HepG2 (cell line): ENCODE results near the gene HOXC10. TPM values are rescaled to one million over a fixed set of nuclear protein-coding genes. Genes with fewer than 3 reads are reported as not detected.

Experiments used
- DR1 ChIP-seq: sonication (generic); formaldehyde crosslinking; IDR thresholded peaks from 2 replicates; pipeline ENCODE4 v1.8.0; 2021; ENCODE audit warnings: mild to moderate bottlenecking, missing genetic modification reagents, inconsistent platforms
- FOSL2 ChIP-seq: sonication (generic); formaldehyde crosslinking; IDR thresholded peaks from 2 replicates; pipeline ENCODE4 v1.4.0; 2020; ENCODE audit warnings: missing genetic modification reagents
- FOXA1 ChIP-seq, 2 experiments: fragments of 450-650 bp in 1 of 2; sonication (generic) in 1 of 2; formaldehyde crosslinking in 1 of 2; IDR thresholded peaks; 2 replicates each; pipeline versions ENCODE4 v1.4.0 to v1.6.1; 2016 to 2020; ENCODE audit warnings: missing genetic modification reagents in 1 of 2
- HMG20A ChIP-seq: IDR thresholded peaks from 2 replicates; pipeline ENCODE4 v1.6.1; 2016; ENCODE audit warnings: borderline replicate concordance
- POLR2G ChIP-seq: fragments of 200-400 bp; formaldehyde crosslinking; IDR thresholded peaks from 2 replicates; pipeline ENCODE4 v1.6.1; 2018; ENCODE audit warnings: mild to moderate bottlenecking, low read depth, low read length, moderate library complexity
- RARA ChIP-seq: IDR thresholded peaks from 2 replicates; pipeline ENCODE4 v1.6.1; 2016; ENCODE audit warnings: missing genetic modification reagents, missing compliant biosample characterization
- TBX2 ChIP-seq: sonication (generic); formaldehyde crosslinking; IDR thresholded peaks from 2 replicates; pipeline ENCODE4 v1.5.0; 2020; ENCODE audit warnings: missing genetic modification reagents, mild to moderate bottlenecking, borderline replicate concordance
- YEATS2 ChIP-seq: sonication (generic); formaldehyde crosslinking; IDR thresholded peaks from 2 replicates; pipeline ENCODE4 v1.4.0; 2020; ENCODE audit warnings: missing genetic modification reagents, borderline replicate concordance
- ZMYM2 ChIP-seq: sonication (generic); formaldehyde crosslinking; IDR thresholded peaks from 2 replicates; pipeline ENCODE4 v1.8.0; 2022; ENCODE audit warnings: mild to moderate bottlenecking, missing genetic modification reagents
- ZNF282 ChIP-seq: fragments of 450-650 bp; IDR thresholded peaks from 2 replicates; pipeline ENCODE4 v1.6.1; 2018; ENCODE audit not compliant: partially characterized antibody
- ZNF496 ChIP-seq: sonication (generic); formaldehyde crosslinking; IDR thresholded peaks from 2 replicates; pipeline ENCODE4 v1.8.1; 2023; ENCODE audit warnings: mild to moderate bottlenecking, moderate library complexity, missing genetic modification reagents; ENCODE audit not compliant: insufficient replicate concordance
- ZNF543 ChIP-seq: sonication (generic); formaldehyde crosslinking; IDR thresholded peaks from 2 replicates; pipeline ENCODE4 v1.4.0; 2020; ENCODE audit warnings: mild to moderate bottlenecking, missing genetic modification reagents
- ZNF709 ChIP-seq: sonication (generic); formaldehyde crosslinking; IDR thresholded peaks from 2 replicates; pipeline ENCODE4 v1.5.0; 2020; ENCODE audit warnings: mild to moderate bottlenecking, missing genetic modification reagents
- ZNF768 ChIP-seq: sonication (generic); formaldehyde crosslinking; IDR thresholded peaks from 2 replicates; pipeline ENCODE4 v1.4.0; 2020; ENCODE audit warnings: missing genetic modification reagents
- polyA plus RNA-seq, 8 experiments: library from polyadenylated mRNA; depleted of rRNA in 3 of 8; stranded (reverse) in 7 of 8; unstranded in 1 of 8; fragments of >200 nt; fragmentation: Illumina TruSeq in 4 of 8; extraction: Trizol in 4 of 8; gene quantifications; 2 replicates each; pipeline versions ENCODE4 v1.2.1 to v1.2.3, GENCODE V29; 2011 to 2016; ENCODE audit warnings: low read depth in 4 of 8, missing spikeins in 1 of 8, mixed read lengths in 1 of 8; ENCODE audit not compliant: insufficient read depth in 1 of 8
- total RNA-seq, 5 experiments: library from RNA; depleted of rRNA; stranded (reverse); fragments of >200 nt; fragmentation: Illumina TruSeq; extraction: Trizol; gene quantifications; 2 replicates each; pipeline ENCODE4 v1.2.3, GENCODE V29; 2016; ENCODE audit warnings: low read depth in 1 of 5
- TF ChIP-seq, protein P1 (sequence below): sonication (generic); formaldehyde crosslinking; IDR thresholded peaks from 2 replicates; pipeline ENCODE4 v1.4.0; 2020; ENCODE audit warnings: missing genetic modification reagents
- TF ChIP-seq, protein P2 (sequence below): sonication (generic); formaldehyde crosslinking; IDR thresholded peaks from 2 replicates; pipeline ENCODE4 v1.4.0; 2020; ENCODE audit warnings: low read depth, missing genetic modification reagents
- TF ChIP-seq, protein P3 (sequence below): sonication (generic); formaldehyde crosslinking; IDR thresholded peaks from 2 replicates; pipeline ENCODE4 v1.4.0; 2020; ENCODE audit warnings: missing genetic modification reagents, borderline replicate concordance

HOXC10 gene
- total and polyA plus RNA-seq, 2 of the 13 experiments (the other 11 are each of a cell fraction or from before 2014, with no cell fraction given): not detected

DNA sequence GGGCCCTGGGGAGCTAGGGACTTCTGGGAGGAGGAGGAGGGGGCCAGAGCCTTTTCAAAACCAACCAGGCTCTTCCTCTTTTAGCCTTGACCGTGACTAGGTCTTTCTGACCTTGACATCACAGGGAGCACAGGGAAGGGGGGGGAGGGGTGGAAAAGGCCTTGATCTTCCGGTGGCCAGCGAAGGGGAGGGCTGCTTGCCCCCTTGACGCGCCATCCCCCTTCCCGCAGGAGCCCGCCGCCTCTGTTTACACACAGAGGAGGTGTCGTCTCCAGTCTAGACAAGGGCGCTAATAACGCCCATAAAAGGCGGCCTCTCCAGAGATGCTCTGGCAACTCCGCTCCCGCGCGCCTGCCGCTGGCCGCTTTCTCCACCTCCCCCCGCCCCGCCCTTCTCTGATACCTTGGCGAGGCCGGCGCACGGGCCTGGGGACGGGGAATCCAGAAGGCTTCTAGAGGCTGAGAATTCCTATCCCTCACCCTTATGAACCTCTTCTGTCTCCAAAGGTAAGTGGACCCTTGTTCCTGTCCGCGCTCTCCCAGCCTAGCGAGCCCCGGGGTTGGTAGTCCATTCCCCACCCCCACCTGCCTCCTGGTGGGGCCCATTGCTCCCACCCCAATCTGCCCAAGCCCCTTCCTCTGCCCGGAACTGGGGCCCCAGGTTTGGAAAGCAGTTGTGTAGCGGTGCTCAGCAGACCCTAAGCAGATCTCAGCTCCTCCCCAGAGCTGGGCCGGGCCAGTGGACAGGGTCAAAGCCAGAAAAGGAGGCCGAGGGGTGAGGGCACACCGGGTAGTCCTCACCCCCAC lies 35.1 kb upstream of the HOXC10 start (continued):
- TF ChIP-seq FOXA1 (IDR thresholded peaks at IDR 0.05) (no peak), FOXA1 (CRISPR knock-in tag; IDR thresholded peaks at IDR 0.05) (peak; percentile 57), RARA (CRISPR knock-in tag) (peak; percentile 84), ZNF709 (CRISPR knock-in tag) (no peak), ZNF282 (no peak), ZMYM2 (CRISPR knock-in tag) (no peak), ZNF543 (CRISPR knock-in tag) (no peak), HMG20A (CRISPR knock-in tag) (no peak), YEATS2 (CRISPR knock-in tag) (no peak), TBX2 (CRISPR knock-in tag) (no peak), POLR2G (no peak), ZNF768 (CRISPR knock-in tag) (0 out of 2 replicates have a peak, but pooled peaks have one; percentile 10), DR1 (CRISPR knock-in tag) (no peak), ZNF496 (CRISPR knock-in tag) (no peak), FOSL2 (CRISPR knock-in tag) (peak; percentile 16; the same call in 1 of the 2 replicates)
- TF ChIP-seq, protein P1, sequence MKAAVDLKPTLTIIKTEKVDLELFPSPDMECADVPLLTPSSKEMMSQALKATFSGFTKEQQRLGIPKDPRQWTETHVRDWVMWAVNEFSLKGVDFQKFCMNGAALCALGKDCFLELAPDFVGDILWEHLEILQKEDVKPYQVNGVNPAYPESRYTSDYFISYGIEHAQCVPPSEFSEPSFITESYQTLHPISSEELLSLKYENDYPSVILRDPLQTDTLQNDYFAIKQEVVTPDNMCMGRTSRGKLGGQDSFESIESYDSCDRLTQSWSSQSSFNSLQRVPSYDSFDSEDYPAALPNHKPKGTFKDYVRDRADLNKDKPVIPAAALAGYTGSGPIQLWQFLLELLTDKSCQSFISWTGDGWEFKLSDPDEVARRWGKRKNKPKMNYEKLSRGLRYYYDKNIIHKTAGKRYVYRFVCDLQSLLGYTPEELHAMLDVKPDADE (CRISPR knock-in tag): no peak
- TF ChIP-seq, protein P2, sequence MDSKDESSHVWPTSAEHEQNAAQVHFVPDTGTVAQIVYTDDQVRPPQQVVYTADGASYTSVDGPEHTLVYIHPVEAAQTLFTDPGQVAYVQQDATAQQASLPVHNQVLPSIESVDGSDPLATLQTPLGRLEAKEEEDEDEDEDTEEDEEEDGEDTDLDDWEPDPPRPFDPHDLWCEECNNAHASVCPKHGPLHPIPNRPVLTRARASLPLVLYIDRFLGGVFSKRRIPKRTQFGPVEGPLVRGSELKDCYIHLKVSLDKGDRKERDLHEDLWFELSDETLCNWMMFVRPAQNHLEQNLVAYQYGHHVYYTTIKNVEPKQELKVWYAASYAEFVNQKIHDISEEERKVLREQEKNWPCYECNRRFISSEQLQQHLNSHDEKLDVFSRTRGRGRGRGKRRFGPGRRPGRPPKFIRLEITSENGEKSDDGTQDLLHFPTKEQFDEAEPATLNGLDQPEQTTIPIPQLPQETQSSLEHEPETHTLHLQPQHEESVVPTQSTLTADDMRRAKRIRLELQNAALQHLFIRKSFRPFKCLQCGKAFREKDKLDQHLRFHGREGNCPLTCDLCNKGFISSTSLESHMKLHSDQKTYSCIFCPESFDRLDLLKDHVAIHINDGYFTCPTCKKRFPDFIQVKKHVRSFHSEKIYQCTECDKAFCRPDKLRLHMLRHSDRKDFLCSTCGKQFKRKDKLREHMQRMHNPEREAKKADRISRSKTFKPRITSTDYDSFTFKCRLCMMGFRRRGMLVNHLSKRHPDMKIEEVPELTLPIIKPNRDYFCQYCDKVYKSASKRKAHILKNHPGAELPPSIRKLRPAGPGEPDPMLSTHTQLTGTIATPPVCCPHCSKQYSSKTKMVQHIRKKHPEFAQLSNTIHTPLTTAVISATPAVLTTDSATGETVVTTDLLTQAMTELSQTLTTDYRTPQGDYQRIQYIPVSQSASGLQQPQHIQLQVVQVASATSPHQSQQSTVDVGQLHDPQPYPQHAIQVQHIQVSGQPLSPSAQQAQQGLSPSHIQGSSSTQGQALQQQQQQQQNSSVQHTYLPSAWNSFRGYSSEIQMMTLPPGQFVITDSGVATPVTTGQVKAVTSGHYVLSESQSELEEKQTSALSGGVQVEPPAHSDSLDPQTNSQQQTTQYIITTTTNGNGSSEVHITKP (CRISPR knock-in tag): no peak
- TF ChIP-seq, protein P3, sequence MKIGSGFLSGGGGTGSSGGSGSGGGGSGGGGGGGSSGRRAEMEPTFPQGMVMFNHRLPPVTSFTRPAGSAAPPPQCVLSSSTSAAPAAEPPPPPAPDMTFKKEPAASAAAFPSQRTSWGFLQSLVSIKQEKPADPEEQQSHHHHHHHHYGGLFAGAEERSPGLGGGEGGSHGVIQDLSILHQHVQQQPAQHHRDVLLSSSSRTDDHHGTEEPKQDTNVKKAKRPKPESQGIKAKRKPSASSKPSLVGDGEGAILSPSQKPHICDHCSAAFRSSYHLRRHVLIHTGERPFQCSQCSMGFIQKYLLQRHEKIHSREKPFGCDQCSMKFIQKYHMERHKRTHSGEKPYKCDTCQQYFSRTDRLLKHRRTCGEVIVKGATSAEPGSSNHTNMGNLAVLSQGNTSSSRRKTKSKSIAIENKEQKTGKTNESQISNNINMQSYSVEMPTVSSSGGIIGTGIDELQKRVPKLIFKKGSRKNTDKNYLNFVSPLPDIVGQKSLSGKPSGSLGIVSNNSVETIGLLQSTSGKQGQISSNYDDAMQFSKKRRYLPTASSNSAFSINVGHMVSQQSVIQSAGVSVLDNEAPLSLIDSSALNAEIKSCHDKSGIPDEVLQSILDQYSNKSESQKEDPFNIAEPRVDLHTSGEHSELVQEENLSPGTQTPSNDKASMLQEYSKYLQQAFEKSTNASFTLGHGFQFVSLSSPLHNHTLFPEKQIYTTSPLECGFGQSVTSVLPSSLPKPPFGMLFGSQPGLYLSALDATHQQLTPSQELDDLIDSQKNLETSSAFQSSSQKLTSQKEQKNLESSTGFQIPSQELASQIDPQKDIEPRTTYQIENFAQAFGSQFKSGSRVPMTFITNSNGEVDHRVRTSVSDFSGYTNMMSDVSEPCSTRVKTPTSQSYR (CRISPR knock-in tag): peak; percentile 82; the same call in 1 of the 2 replicates
